GM12878 (cell line): Measurements from ENCODE around the gene ADAM23. TPM values are rescaled to one million over a fixed set of nuclear protein-coding genes. Genes with fewer than 3 reads are reported as not detected.

ENCODE experiments used
- ATAC-seq: fragments of 200-7000 bp; cut with Tn5 transposase; 3 replicates; pipeline ENCODE4 v1.9.1; 2020; ENCODE audit warnings: mild to moderate bottlenecking, moderate library complexity
- BruUV-seq: library from RNA; stranded (reverse); fragments of 400-500 nt; replicated peaks from 2 replicates; lab custom pipeline; 2021; lab: Mats Ljungman, UMichigan
- CTCF ChIA-PET: fragments of 300-600 bp; sonication (Branson Sonifier 250); formaldehyde crosslinking; extraction: SDS; loops from one replicate; lab custom pipeline; 2021; ENCODE audit warnings: inconsistent platforms; lab: Yijun Ruan, JAX
- POLR2A ChIA-PET: fragments of 350-600 bp; formaldehyde crosslinking; extraction: SDS; loops from one replicate; lab custom pipeline; 2021; ENCODE audit warnings: inconsistent platforms; lab: Charles Lee
- RAD21 ChIA-PET: fragments of 300-600 bp; sonication (Branson Sonifier 250); formaldehyde crosslinking; loops from one replicate; lab custom pipeline; 2023; ENCODE audit warnings: antibody characterized with exemption; ENCODE audit not compliant: unreplicated experiment; lab: Charles Lee
- SMC1A ChIA-PET: fragments of 300-600 bp; sonication (Branson Sonifier 250); formaldehyde crosslinking; loops from one replicate; lab custom pipeline; 2023; ENCODE audit not compliant: unreplicated experiment, uncharacterized antibody; lab: Charles Lee
- DNase-seq: peaks from one replicate; pipeline ENCODE4 v3.0.0-alpha.2; 2011; ENCODE audit warnings: low read depth, low spot score
- FAIRE-seq: peaks from 3 replicates; lab custom pipeline; 2011; peaks lifted over from hg19 to GRCh38; lab: Jason Lieb, UNC
- H2AFZ ChIP-seq: 2 replicates; pipeline ENCODE4 v1.6.0; 2011; ENCODE audit warnings: low read depth, low read length, control low read depth; ENCODE audit not compliant: control insufficient read depth
- H3K27ac ChIP-seq: 2 replicates; pipeline ENCODE4 v1.5.1; 2011; ENCODE audit warnings: control low read depth; ENCODE audit not compliant: control insufficient read depth, insufficient read depth
- H3K27me3 ChIP-seq, 2 experiments: replicated peaks in 1 of 2; 2 replicates each; pipeline versions ENCODE4 v1.6.0 to v1.6.1; 2011; ENCODE audit warnings: low read length in 1 of 2; ENCODE audit not compliant: control insufficient read depth in 2 of 2, insufficient read depth in 2 of 2
- H3K36me3 ChIP-seq, 2 experiments: 2 replicates each; pipeline ENCODE4 v1.5.1; 2011; ENCODE audit warnings: low read length in 1 of 2; ENCODE audit not compliant: control insufficient read depth in 2 of 2, insufficient read depth in 2 of 2
- H3K4me1 ChIP-seq: 2 replicates; pipeline ENCODE4 v1.6.1; 2011; ENCODE audit warnings: mild to moderate bottlenecking, low read length, moderate library complexity, mixed read lengths; ENCODE audit not compliant: control insufficient read depth, insufficient read depth
- H3K4me2 ChIP-seq: 2 replicates; pipeline ENCODE4 v1.6.0; 2011; ENCODE audit warnings: control low read depth; ENCODE audit not compliant: control insufficient read depth, insufficient read depth
- H3K4me3 ChIP-seq: fragments of 200-600 bp; sonication (generic); 2 replicates; pipeline ENCODE4 v1.5.1; 2016
- H3K79me2 ChIP-seq: 2 replicates; pipeline ENCODE4 v1.6.0; 2011; ENCODE audit warnings: low read length; ENCODE audit not compliant: control insufficient read depth, insufficient read depth
- H3K9ac ChIP-seq: 2 replicates; pipeline ENCODE4 v1.8.0; 2011; ENCODE audit warnings: low read length, control low read depth, mixed read lengths; ENCODE audit not compliant: control insufficient read depth, insufficient read depth
- H3K9me3 ChIP-seq: replicated peaks from 3 replicates; pipeline ENCODE4 v1.5.1; 2011; ENCODE audit warnings: mild to moderate bottlenecking, low read length; ENCODE audit not compliant: control insufficient read depth, insufficient read depth
- H4K20me1 ChIP-seq: 2 replicates; pipeline ENCODE4 v1.6.0; 2011; ENCODE audit not compliant: control insufficient read depth, insufficient read depth
- BCL3 ChIP-seq: IDR thresholded peaks from 2 replicates; pipeline ENCODE4 v1.6.1; 2011; ENCODE audit warnings: borderline replicate concordance, low read depth, mild to moderate bottlenecking, moderate library complexity, low read length; ENCODE audit not compliant: insufficient read depth, poor library complexity, severe bottlenecking
- CHD1 ChIP-seq: IDR thresholded peaks from 2 replicates; pipeline ENCODE4 v1.6.1; 2012; ENCODE audit warnings: low read depth, low read length, improper control_type of control experiment
- CTCF ChIP-seq, 3 experiments: IDR thresholded peaks in 2 of 3; conservative IDR thresholded peaks in 1 of 3; 2 replicates each; pipeline ENCODE4 v1.5.1; 2011; ENCODE audit warnings: low read depth in 3 of 3, low read length in 3 of 3, mild to moderate bottlenecking in 3 of 3, control low read depth in 2 of 3, moderate library complexity in 2 of 3, inconsistent platforms in 1 of 3, mixed read lengths in 1 of 3; ENCODE audit not compliant: control insufficient read depth in 2 of 3, insufficient read depth in 1 of 3; ENCODE audit errors: extremely low read depth in 1 of 3
- IRF3 ChIP-seq: fragments of 450-650 bp; IDR thresholded peaks from 2 replicates; pipeline ENCODE4 v1.6.1; 2014; ENCODE audit warnings: mild to moderate bottlenecking
- MTA2 ChIP-seq: fragments of 450-650 bp; IDR thresholded peaks from 2 replicates; pipeline ENCODE4 v1.6.1; 2016; ENCODE audit warnings: low read depth, mild to moderate bottlenecking, moderate library complexity
- MTA3 ChIP-seq: IDR thresholded peaks from 2 replicates; pipeline ENCODE4 v1.6.1; 2012; ENCODE audit warnings: low read length, inconsistent platforms, borderline replicate concordance
- RUNX3 ChIP-seq: IDR thresholded peaks from 2 replicates; pipeline ENCODE4 v1.6.1; 2012; ENCODE audit warnings: low read length, inconsistent platforms
- SIX5 ChIP-seq: IDR thresholded peaks from 2 replicates; pipeline ENCODE4 v1.6.1; 2011; ENCODE audit warnings: mild to moderate bottlenecking, low read depth, low read length, moderate library complexity; ENCODE audit not compliant: severe bottlenecking
- SUPT20H ChIP-seq: IDR thresholded peaks from 2 replicates; pipeline ENCODE4 v1.6.1; 2011; ENCODE audit warnings: low read depth, mild to moderate bottlenecking, low read length, moderate library complexity, borderline replicate concordance; ENCODE audit not compliant: control insufficient read depth
- ZBTB11 ChIP-seq: fragments of 450-650 bp; formaldehyde crosslinking; IDR thresholded peaks from 2 replicates; pipeline ENCODE4 v1.5.0; 2022; ENCODE audit warnings: mild to moderate bottlenecking, missing genetic modification characterization
- ZSCAN29 ChIP-seq: fragments of 450-650 bp; IDR thresholded peaks from 2 replicates; pipeline ENCODE4 v1.6.1; 2017; ENCODE audit warnings: mild to moderate bottlenecking, moderate library complexity
- WGBS: methylation state at CpG from one replicate; pipeline ENCODE4 v1.1.6; 2016; ENCODE audit warnings: low lambda C conversion rate; ENCODE audit not compliant: insufficient replicate concordance, insufficient coverage; ENCODE audit errors: missing lambda C conversion rate; 5-methylcytosine and 5-hydroxymethylcytosine counted together
- in situ Hi-C: fragments of 300-500 bp; cut with MboI; formaldehyde crosslinking; loops from 9 replicates; pipeline ENCODE4 v1.14.3; 2018; ENCODE audit warnings: mixed read lengths
- intact Hi-C: fragments of 100-400 bp; cut with micrococcal nuclease; formaldehyde crosslinking; loops from one replicate; pipeline ENCODE4 v1.14.2; 2022; ENCODE audit not compliant: unreplicated experiment
- polyA plus RNA-seq, 11 experiments: library from polyadenylated mRNA; depleted of rRNA in 4 of 11; unstranded in 6 of 11; stranded (reverse) in 5 of 11; fragments of >200 nt; fragmentation: Nextera tagmentation in 4 of 11; fragmentation: Illumina TruSeq in 1 of 11; extraction: Ambion mirVana in 4 of 11; extraction: Trizol in 1 of 11; gene quantifications; 1 replicate in 1 of 11; 2 replicates in 10 of 11; pipeline versions ENCODE4 v1.2.1 to v1.2.3, GENCODE V29; 2011 to 2016; ENCODE audit warnings: inconsistent platforms in 2 of 11, missing spikeins in 2 of 11, low read depth in 1 of 11
- total RNA-seq, 4 experiments: library from RNA; depleted of rRNA in 3 of 4; stranded (reverse); fragments of >200 nt in 3 of 4; fragmentation: Illumina TruSeq in 1 of 4; extraction: Trizol in 1 of 4; gene quantifications; 2 replicates each; pipeline versions ENCODE4 v1.2.1 to v1.2.3, GENCODE V29; 2013 to 2021

Gene ADAM23
- total and polyA plus RNA-seq, 10 of the 15 experiments (the other 5 are each of a cell fraction or from before 2014, with no cell fraction given), result 5.7 to 41.8 (median 15.6) TPM

- no peaks in the 10 kb centered on the region for H4K20me1 ChIP-seq
- H3K36me3 ChIP-seq, result no peaks in the 10 kb centered on the region
- RAD21 ChIA-PET, result no interaction called here
- H2AFZ ChIP-seq, result no peak overlapping the region
- H3K9ac ChIP-seq, result no peak overlapping the region
- H3K79me2 ChIP-seq, result no peaks in the 10 kb centered on the region
- no peak overlapping the region for H3K27ac ChIP-seq
- 71% methylated on average over 13 of the region's 13 CpGs for WGBS
- H3K9me3 ChIP-seq, result peaks cover 4% of the 10 kb centered on the region; the same call in 2 of the 3 replicates
- BruUV-seq, result no TSS peak
- in situ Hi-C loops (no loop called here), intact Hi-C loops (no loop called here)
- POLR2A ChIA-PET, result interaction anchor here (0.7 kb wide), 1 partner anchor 158 kb away, joined by 4 read pairs; no protein-coding TSS in a partner anchor
- no peak for ATAC-seq
- H3K4me2 ChIP-seq, result no peak overlapping the region
- no peak overlapping the region for H3K4me3 ChIP-seq
- DNase-seq, result no peak
- CTCF ChIA-PET, result no interaction called here
- H3K4me1 ChIP-seq, result no peaks in the 10 kb centered on the region
- SMC1A ChIA-PET, result interaction anchor here (0.7 kb wide), 1 partner anchor 171 kb away, joined by 3 read pairs; no protein-coding TSS in a partner anchor
- FAIRE-seq, result no peak
- H3K27me3 ChIP-seq, result no peaks in the 10 kb centered on the region
- TF ChIP-seq MTA2, result no peak
- TF ChIP-seq MTA3, result no peak
- TF ChIP-seq CHD1, result no peak
- no peak for TF ChIP-seq SUPT20H
- TF ChIP-seq ZBTB11, result no peak
- TF ChIP-seq RUNX3, result no peak
- TF ChIP-seq ZSCAN29, result no peak
- no peak for TF ChIP-seq CTCF (IDR thresholded peaks at IDR 0.05 in 2 of 3, conservative IDR thresholded peaks at IDR 0.05 in 1 of 3; ENCODE audit: control insufficient read depth in 2 of 3, extremely low read depth in 1 of 3, insufficient read depth in 1 of 3, low read depth in 3 of 3, low read length in 3 of 3)
- no peak for TF ChIP-seq BCL3
- no peak for TF ChIP-seq SIX5
- TF ChIP-seq IRF3, result no peak
These were observed 27.6 kb upstream of the ADAM23 start for GRCh38 chr2:206415618-206416243.
